ENCODE data around the gene C13orf42. TPM values are rescaled to one million over a fixed set of nuclear protein-coding genes. Genes with fewer than 3 reads are reported as not detected.
A peak's percentile ranks its signal among the peaks of the same experiment; 100 is the strongest.

Gene C13orf42
- total and polyA plus RNA-seq, 2 donors from 2014 or later, result 0.24 TPM; not detected in 1

GRCh38 chr13:51134763-51135365 is 23.8 kb upstream of the C13orf42 start:
- H3K9me3 ChIP-seq (ENCODE audit: control insufficient read depth in 2 of 3, insufficient read depth in 1 of 3, low read length in 3 of 3), result no peaks in the 10 kb centered on the region
- DNase-seq (no peak), FAIRE-seq (no peak)
- no peak overlapping the region for H3K27ac ChIP-seq (ENCODE audit: low read depth in 2 of 2, low read length in 2 of 2)
- no peaks in the 10 kb centered on the region for H3K36me3 ChIP-seq (ENCODE audit: control insufficient read depth in 2 of 3, insufficient read depth in 3 of 3, low read length in 3 of 3)
- H3K4me1 ChIP-seq (ENCODE audit: control insufficient read depth in 2 of 3, insufficient read depth in 2 of 3, low read depth in 1 of 3, low read length in 3 of 3), result peaks cover 0 to 8% (median 0%) of the 10 kb centered on the region in 3 donors
- no peaks in the 10 kb centered on the region for H3K27me3 ChIP-seq (ENCODE audit: control insufficient read depth, insufficient read depth, low read length)
- intact Hi-C loops (cut with DNase I), result no loop called here
- TF ChIP-seq CTCF (IDR thresholded peaks at IDR 0.05; ENCODE audit: borderline replicate concordance, extremely low read depth, insufficient read depth), result no peak
- no peak overlapping the region for H3K9ac ChIP-seq (ENCODE audit: low read length in 3 of 3)
- H3K4me3 ChIP-seq (ENCODE audit: low read length in 3 of 3), result no peak overlapping the region

GRCh38 chr13:51130348-51130747 is 19.3 kb upstream of the C13orf42 start:
- no peak for DNase-seq
- FAIRE-seq, result no peak
- no peaks in the 10 kb centered on the region for H3K36me3 ChIP-seq (ENCODE audit: control insufficient read depth in 2 of 3, insufficient read depth in 3 of 3, low read length in 3 of 3)
- no peaks in the 10 kb centered on the region for H3K9me3 ChIP-seq (ENCODE audit: control insufficient read depth in 2 of 3, insufficient read depth in 1 of 3, low read length in 3 of 3)
- H3K27ac ChIP-seq (ENCODE audit: low read depth in 2 of 2, low read length in 2 of 2), result no peak overlapping the region
- intact Hi-C loops (cut with DNase I), result no loop called here
- no peak for TF ChIP-seq CTCF (IDR thresholded peaks at IDR 0.05; ENCODE audit: borderline replicate concordance, extremely low read depth, insufficient read depth)
- no peak overlapping the region for H3K4me3 ChIP-seq (ENCODE audit: low read length in 3 of 3)
- no peak overlapping the region for H3K9ac ChIP-seq (ENCODE audit: low read length in 3 of 3)
- H3K27me3 ChIP-seq (ENCODE audit: control insufficient read depth, insufficient read depth, low read length), result no peaks in the 10 kb centered on the region
- H3K4me1 ChIP-seq (ENCODE audit: control insufficient read depth in 2 of 3, insufficient read depth in 2 of 3, low read depth in 1 of 3, low read length in 3 of 3), result peaks cover 0 to 8% (median 0%) of the 10 kb centered on the region in 3 donors

GRCh38 chr13:51125495-51126226 is 14.6 kb upstream of the C13orf42 start:
- H3K36me3 ChIP-seq (ENCODE audit: control insufficient read depth in 2 of 3, insufficient read depth in 3 of 3, low read length in 3 of 3), result no peaks in the 10 kb centered on the region
- peak; percentile 72 for TF ChIP-seq CTCF (IDR thresholded peaks at IDR 0.05; ENCODE audit: borderline replicate concordance, extremely low read depth, insufficient read depth)
- no peaks in the 10 kb centered on the region for H3K27me3 ChIP-seq (ENCODE audit: control insufficient read depth, insufficient read depth, low read length)
- peaks cover 0 to 2% (median 0%) of the 10 kb centered on the region in 3 donors for H3K4me1 ChIP-seq (ENCODE audit: control insufficient read depth in 2 of 3, insufficient read depth in 2 of 3, low read depth in 1 of 3, low read length in 3 of 3)
- peak overlapping the region in 1 of 3 donors; percentile 0 for H3K4me3 ChIP-seq (ENCODE audit: low read length in 3 of 3)
- intact Hi-C loops (cut with DNase I), result no loop called here
- DNase-seq, result peak in 4 of 5 donors; percentile 36 to 74 (median 53)
- FAIRE-seq, result no peak
- H3K9me3 ChIP-seq (ENCODE audit: control insufficient read depth in 2 of 3, insufficient read depth in 1 of 3, low read length in 3 of 3), result no peaks in the 10 kb centered on the region
- no peak overlapping the region for H3K27ac ChIP-seq (ENCODE audit: low read depth in 2 of 2, low read length in 2 of 2)
- no peak overlapping the region for H3K9ac ChIP-seq (ENCODE audit: low read length in 3 of 3)

All from kidney (tissue), 14 donors.